GM13977 (cell line): ENCODE results near the gene GPR15LG.

Experiments
- DNase-seq: peaks from one replicate; pipeline ENCODE4 v3.0.0; 2012; ENCODE audit warnings: low spot score
- in situ Hi-C: fragments of 300-500 bp; cut with MboI; formaldehyde crosslinking; loops from one replicate; pipeline ENCODE4 v1.12.0; 2022; ENCODE audit warnings: low sequenced_read_pairs, low pct_unique_long_range_greater_than_20kb, mixed read lengths, inconsistent platforms; ENCODE audit not compliant: unreplicated experiment
- TF ChIP-seq, protein P1 (sequence below): IDR thresholded peaks from 2 replicates; pipeline ENCODE4 v1.5.1; 2012; ENCODE audit warnings: mild to moderate bottlenecking, control low read depth; ENCODE audit not compliant: insufficient read depth; ENCODE audit errors: extremely low read depth, missing control alignments

Gene GPR15LG

DNA sequence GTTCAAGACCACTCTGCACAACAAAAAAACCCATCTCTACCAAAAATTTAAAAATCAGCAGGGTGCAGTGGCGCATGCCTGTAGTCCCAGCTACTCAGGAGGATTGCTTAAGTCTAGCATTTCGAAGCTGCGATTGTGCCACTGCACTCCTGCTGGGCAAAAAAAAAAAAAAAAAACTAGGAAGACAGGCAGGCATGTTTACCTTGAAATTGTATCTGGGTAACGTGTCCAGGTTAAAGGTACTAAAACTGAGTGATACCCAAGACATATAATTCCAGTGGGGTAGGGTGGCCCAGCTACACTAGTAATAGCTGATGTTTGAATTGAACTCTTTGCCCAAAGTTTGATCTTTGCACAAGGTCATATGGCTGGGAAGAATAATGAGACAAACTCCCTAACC, 18.1 kb upstream of the GPR15LG start:
- DNase-seq: no peak
- TF ChIP-seq, protein P1, sequence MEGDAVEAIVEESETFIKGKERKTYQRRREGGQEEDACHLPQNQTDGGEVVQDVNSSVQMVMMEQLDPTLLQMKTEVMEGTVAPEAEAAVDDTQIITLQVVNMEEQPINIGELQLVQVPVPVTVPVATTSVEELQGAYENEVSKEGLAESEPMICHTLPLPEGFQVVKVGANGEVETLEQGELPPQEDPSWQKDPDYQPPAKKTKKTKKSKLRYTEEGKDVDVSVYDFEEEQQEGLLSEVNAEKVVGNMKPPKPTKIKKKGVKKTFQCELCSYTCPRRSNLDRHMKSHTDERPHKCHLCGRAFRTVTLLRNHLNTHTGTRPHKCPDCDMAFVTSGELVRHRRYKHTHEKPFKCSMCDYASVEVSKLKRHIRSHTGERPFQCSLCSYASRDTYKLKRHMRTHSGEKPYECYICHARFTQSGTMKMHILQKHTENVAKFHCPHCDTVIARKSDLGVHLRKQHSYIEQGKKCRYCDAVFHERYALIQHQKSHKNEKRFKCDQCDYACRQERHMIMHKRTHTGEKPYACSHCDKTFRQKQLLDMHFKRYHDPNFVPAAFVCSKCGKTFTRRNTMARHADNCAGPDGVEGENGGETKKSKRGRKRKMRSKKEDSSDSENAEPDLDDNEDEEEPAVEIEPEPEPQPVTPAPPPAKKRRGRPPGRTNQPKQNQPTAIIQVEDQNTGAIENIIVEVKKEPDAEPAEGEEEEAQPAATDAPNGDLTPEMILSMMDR: no peak
- in situ Hi-C loops: no loop called here

DNA sequence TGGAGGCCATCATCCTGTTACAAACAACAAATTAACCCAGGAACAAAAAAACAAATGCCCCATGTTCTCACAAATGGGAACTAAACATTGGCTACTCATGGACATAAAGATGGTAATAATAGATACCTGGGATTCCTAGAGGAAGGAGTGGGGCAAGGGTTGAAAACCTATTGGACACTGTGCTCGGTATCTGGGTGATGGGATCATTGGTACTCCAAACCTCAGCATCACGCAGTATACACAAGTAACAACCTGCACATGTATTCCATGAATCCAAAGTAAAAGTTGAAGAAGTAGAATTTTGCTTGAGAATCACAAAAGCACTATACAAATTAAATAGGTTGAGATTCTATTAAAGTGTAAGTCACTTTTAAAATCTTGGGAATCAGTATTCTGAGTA, 17.6 kb upstream of the GPR15LG start:
- in situ Hi-C loops: no loop called here
- TF ChIP-seq, protein P1: no peak
- DNase-seq: no peak

DNA sequence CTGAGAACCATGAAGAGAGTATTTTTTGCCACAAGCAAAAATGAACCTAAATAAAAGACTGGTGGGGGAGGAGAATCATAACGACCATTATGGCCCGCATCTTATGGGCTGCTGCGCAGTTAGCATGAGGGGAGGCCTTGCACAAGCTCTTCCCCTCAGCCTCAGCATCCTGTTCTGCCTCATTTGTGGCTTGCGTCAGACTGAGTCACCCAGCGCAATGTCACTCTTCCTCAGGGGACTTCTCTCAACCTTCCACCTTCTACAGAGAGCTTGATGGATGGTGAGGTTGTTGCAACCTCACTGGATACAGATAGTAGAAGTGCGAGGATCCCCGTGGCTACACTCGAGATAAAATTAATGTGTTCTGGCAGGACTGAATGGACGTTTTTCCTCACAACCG, 16.8 kb upstream of the GPR15LG start:
- in situ Hi-C loops: no loop called here
- TF ChIP-seq, protein P1: no peak
- DNase-seq: no peak

DNA sequence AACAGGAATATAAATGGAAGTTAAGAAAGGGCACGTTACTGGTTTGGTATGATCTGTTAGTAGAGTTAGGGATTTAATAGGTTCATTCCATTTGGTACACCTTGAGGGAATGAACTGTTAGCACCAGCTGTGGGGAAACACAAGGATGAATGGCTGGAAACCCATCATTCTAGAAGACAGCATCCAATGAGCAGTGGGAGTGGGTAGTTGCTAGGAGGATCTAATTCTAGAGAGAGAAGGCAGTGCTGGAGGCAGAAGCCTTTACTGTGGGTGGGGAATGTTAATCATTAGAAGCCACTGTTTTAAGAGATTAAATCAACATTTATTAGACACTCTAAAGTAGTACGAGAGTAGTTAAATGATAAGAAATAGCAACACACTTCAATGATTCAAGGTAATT, 15.5 kb upstream of the GPR15LG start:
- in situ Hi-C loops: no loop called here
- DNase-seq: no peak

DNA sequence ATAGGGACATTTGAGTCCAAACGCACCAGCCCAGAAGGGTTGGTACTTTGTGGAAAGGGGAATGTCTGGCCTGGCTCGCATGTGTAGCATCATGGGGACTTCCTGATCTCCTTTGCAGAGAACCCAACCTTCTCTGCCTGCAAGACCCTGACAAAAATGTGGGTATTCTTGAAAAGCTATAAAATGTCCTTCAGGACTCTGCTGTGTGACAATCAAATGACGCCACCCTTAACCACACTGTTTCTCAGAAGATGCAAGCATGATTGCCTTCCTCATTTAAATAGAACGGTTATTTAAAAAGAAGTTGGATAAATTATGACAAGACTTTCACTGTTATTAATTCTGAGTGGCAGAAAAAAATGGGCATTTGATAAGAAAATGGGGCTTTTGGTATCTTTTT, 15.1 kb upstream of the GPR15LG start:
- no peak for DNase-seq
- in situ Hi-C loops: no loop called here
- TF ChIP-seq, protein P1: no peak

More for the DNA sequence above, 15.5 kb upstream of the GPR15LG start:
- TF ChIP-seq, protein P1: no peak

DNA sequence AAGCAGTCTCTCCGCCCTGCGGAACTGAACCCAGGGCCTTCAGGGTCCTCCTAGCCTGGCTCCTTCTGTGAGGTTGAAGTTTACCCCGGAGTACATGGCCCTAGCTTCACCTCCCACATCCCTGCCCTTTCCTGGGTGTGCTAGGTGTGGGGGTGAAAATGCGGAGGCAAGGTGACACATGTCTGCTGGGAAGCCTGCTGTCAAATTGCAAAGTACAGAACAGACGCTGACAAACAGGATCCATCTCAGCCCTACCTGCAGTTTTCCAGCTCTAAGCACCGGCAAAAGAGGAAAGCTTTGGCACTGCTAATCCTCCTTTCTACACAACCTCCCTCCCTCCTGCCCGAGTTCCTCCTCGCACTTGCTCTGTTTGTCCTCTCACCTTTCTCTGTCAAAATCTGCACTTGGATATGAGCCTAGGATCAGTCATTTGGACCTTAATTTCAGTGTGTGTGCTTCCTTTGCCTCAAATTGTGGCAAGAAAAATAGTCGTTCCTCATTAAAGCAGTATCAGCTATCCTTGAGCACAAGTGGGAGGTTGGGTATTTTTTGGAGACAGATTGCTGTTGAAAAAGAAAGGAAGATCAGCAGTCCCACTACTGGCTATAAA, 14.4 kb upstream of the GPR15LG start:
- no peak for DNase-seq
- TF ChIP-seq, protein P1: no peak
- in situ Hi-C loops: no loop called here
